ENCODE measurements around the gene F8.

The F8 gene

DNA sequence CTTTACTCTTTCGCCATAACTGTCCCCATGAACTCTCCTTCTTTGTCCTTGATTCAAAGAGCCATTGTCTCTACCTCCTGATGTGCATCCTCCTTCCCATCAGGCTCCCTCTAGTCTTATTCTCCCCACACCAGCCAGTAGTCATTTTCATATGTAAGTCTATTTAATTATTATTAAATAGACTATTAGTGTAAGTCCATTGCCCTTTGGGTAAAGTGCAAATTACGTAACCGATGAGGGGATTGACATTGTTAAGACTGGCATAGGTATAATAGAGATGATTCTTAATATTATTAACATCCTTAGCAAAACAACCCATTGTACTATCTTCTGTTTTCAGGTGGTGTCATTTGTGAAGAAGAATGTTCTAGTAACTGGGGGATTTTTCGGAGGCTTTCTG lies 31.7 kb upstream of the F8 start:
- TF ChIP-seq, protein P1, sequence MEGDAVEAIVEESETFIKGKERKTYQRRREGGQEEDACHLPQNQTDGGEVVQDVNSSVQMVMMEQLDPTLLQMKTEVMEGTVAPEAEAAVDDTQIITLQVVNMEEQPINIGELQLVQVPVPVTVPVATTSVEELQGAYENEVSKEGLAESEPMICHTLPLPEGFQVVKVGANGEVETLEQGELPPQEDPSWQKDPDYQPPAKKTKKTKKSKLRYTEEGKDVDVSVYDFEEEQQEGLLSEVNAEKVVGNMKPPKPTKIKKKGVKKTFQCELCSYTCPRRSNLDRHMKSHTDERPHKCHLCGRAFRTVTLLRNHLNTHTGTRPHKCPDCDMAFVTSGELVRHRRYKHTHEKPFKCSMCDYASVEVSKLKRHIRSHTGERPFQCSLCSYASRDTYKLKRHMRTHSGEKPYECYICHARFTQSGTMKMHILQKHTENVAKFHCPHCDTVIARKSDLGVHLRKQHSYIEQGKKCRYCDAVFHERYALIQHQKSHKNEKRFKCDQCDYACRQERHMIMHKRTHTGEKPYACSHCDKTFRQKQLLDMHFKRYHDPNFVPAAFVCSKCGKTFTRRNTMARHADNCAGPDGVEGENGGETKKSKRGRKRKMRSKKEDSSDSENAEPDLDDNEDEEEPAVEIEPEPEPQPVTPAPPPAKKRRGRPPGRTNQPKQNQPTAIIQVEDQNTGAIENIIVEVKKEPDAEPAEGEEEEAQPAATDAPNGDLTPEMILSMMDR (IDR thresholded peaks at IDR 0.05; ENCODE audit: control insufficient read depth, insufficient read depth, low read depth, low read length, missing control alignments), result no peak
- no peak for DNase-seq (ENCODE audit: low read depth)

DNA sequence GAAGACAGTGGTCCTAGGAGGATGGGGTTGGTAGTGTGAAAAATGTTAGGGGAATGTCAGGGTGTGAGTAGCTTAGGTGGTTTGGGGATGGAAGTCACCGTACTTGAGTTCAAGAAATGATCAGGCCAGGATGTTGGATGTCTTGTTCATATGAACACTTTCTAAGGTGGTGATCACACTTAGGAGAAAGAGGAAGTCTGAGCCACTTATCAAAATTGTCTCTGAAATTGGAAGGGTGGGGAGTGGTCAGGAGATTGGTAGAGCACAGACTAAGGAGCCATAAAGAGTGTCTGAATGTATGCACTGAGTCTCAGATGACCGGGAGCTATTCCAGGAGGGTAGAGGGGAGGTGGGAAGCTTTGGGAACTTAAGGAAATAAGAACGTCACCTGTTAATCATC lies 31.1 kb upstream of the F8 start:
- TF ChIP-seq, protein P1 (IDR thresholded peaks at IDR 0.05; ENCODE audit: control insufficient read depth, insufficient read depth, low read depth, low read length, missing control alignments), result no peak
- no peak for DNase-seq (ENCODE audit: low read depth)
- no peak overlapping the region for H3K4me3 ChIP-seq (ENCODE audit: control insufficient read depth, low read depth, low read length)

More for the DNA sequence above, 31.7 kb upstream of the F8 start:
- H3K4me3 ChIP-seq (ENCODE audit: control insufficient read depth, low read depth, low read length), result no peak overlapping the region

DNA sequence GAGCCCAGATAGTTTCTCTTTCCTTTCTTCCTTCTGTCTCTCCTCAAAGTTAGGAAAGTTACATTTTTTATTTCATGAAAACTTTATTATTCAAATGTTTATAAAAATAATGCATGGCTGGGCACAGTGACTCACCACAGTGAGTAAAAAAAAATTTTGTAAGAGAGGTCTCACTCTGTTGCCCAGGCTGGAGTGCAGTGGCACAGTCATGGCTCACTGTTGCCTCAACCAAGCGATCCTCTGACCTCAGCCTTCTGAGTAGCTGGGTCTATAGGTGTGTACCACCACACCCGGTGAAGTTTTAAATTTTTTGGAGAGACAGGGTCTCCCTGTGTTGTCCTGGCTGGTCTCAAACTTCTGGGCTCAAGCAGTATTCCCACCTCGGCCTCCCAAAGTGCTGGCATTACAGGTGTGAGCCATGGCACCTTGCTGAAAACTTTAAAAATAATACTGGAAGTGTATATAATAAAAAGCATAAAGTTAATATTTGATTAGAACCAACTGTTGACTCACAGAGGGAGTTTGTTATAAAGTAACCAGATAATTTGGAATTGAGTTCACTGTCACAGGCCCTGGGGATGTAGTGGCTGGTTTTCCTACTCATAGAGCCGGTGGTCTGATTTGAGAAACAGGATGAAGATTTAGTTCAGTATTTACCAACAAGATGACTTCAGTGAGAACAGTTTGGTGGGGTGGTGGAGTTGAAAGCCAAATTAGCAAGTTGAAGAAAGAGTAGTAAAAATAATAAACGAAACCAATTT lies 30.4 kb upstream of the F8 start:
- TF ChIP-seq, protein P1 (IDR thresholded peaks at IDR 0.05; ENCODE audit: control insufficient read depth, insufficient read depth, low read depth, low read length, missing control alignments), result no peak
- H3K4me3 ChIP-seq (ENCODE audit: control insufficient read depth, low read depth, low read length), result no peak overlapping the region
- no peak for DNase-seq (ENCODE audit: low read depth)

- no peak for DNase-seq (ENCODE audit: low read depth)
- no peak overlapping the region for H3K4me3 ChIP-seq (ENCODE audit: control insufficient read depth, low read depth, low read length)
- TF ChIP-seq, protein P1 (IDR thresholded peaks at IDR 0.05; ENCODE audit: control insufficient read depth, insufficient read depth, low read depth, low read length, missing control alignments), result peak; percentile 75
Observed at GRCh38 chrX:155048977-155049619, 26.6 kb upstream of the F8 start.

- TF ChIP-seq, protein P1 (IDR thresholded peaks at IDR 0.05; ENCODE audit: control insufficient read depth, insufficient read depth, low read depth, low read length, missing control alignments), result no peak
- no peak overlapping the region for H3K4me3 ChIP-seq (ENCODE audit: control insufficient read depth, low read depth, low read length)
- no peak for DNase-seq (ENCODE audit: low read depth)
Observed at GRCh38 chrX:155046811-155047528, 24.4 kb upstream of the F8 start.

DNA sequence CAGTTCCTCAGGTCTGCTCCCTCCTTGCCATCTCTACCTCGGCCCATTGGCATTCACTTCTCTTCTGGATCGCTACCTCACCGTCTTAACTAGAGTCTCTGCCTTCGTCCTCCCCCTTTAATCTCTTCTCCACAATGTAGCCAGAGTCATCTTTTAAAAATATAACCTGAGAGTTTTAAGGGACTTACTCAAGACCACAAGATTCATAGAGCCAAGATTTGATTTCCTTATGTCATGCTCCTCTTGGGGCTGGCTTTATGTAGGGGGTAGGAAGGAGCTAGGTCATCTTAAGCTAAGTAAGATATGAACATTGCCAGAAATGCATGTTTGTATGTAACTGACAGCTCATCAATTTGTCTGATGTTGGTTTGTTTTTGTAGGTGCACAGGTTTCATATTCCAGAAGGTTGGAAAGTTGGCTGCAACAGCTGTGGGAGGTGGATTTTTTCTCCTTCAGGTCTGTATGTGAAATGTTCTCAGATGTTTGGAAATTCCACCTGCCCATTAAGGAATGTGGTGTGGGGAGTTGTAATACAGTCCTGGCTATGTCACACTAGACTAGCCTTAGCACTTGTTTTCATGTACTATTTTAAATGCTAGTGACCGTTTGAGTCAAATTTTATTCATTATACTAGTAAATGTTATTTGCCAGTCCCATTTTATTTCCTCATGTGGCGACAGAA lies 23.7 kb upstream of the F8 start:
- TF ChIP-seq, protein P1 (IDR thresholded peaks at IDR 0.05; ENCODE audit: control insufficient read depth, insufficient read depth, low read depth, low read length, missing control alignments), result no peak
- no peak overlapping the region for H3K4me3 ChIP-seq (ENCODE audit: control insufficient read depth, low read depth, low read length)
- no peak for DNase-seq (ENCODE audit: low read depth)

All from AG09309 (cell line).